SK-N-SH treated with all-trans-retinoic acid at 6 μM for 48 hours (cell line): ENCODE data around the gene PTPN13.

Source experiments
- ESRRG ChIP-seq: fragments of 250-450 bp; sonication (Bioruptor Pico); IDR thresholded peaks from 2 replicates; pipeline ENCODE4 v1.6.1; 2021; ENCODE audit warnings: mild to moderate bottlenecking
- ISL1 ChIP-seq: fragments of 250-450 bp; sonication (Bioruptor Pico); IDR thresholded peaks from 2 replicates; pipeline ENCODE4 v2.1.2; 2022; ENCODE audit warnings: mild to moderate bottlenecking, moderate library complexity
- OSR1 ChIP-seq: fragments of 250-450 bp; sonication (Bioruptor Pico); IDR thresholded peaks from 2 replicates; pipeline ENCODE4 v1.8.0; 2022; ENCODE audit warnings: moderate library complexity, mild to moderate bottlenecking, inconsistent platforms
- RARB ChIP-seq: fragments of 250-450 bp; sonication (Bioruptor Pico); IDR thresholded peaks from 2 replicates; pipeline ENCODE4 v1.8.0; 2021; ENCODE audit warnings: mild to moderate bottlenecking, moderate library complexity
- SNAI2 ChIP-seq: fragments of 250-450 bp; sonication (Bioruptor Pico); IDR thresholded peaks from 2 replicates; pipeline ENCODE4 v1.5.0; 2020; ENCODE audit warnings: mild to moderate bottlenecking, moderate library complexity
- TCF4 ChIP-seq: fragments of 250-450 bp; sonication (Bioruptor Pico); IDR thresholded peaks from 2 replicates; pipeline ENCODE4 v1.8.0; 2021; ENCODE audit warnings: mild to moderate bottlenecking, moderate library complexity, borderline replicate concordance
- ZFP3 ChIP-seq: fragments of 250-450 bp; sonication (Bioruptor Pico); IDR thresholded peaks from 2 replicates; pipeline ENCODE4 v1.5.0; 2020; ENCODE audit warnings: mild to moderate bottlenecking, moderate library complexity
- ZFP30 ChIP-seq: fragments of 450-650 bp; formaldehyde crosslinking; IDR thresholded peaks from 2 replicates; pipeline ENCODE4 v1.5.0; 2022; ENCODE audit warnings: mild to moderate bottlenecking, moderate library complexity
- TF ChIP-seq, protein P1 (sequence below): fragments of 250-450 bp; sonication (Bioruptor Pico); IDR thresholded peaks from 2 replicates; pipeline ENCODE4 v1.8.0; 2020; ENCODE audit warnings: mild to moderate bottlenecking, moderate library complexity, borderline replicate concordance
- TF ChIP-seq, protein P2 (sequence below): fragments of 250-450 bp; sonication (Bioruptor Pico); IDR thresholded peaks from 2 replicates; pipeline ENCODE4 v1.8.0; 2021; ENCODE audit warnings: low read depth, mild to moderate bottlenecking, moderate library complexity, borderline replicate concordance
- TF ChIP-seq, protein P3 (sequence below): fragments of 250-450 bp; sonication (Bioruptor Pico); IDR thresholded peaks from 2 replicates; pipeline ENCODE4 v1.5.1; 2020; ENCODE audit warnings: low read depth, mild to moderate bottlenecking, moderate library complexity
- TF ChIP-seq, protein P4 (sequence below): fragments of 250-450 bp; sonication (Bioruptor Pico); IDR thresholded peaks from 2 replicates; pipeline ENCODE4 v1.5.1; 2021; ENCODE audit warnings: mild to moderate bottlenecking, moderate library complexity
- TF ChIP-seq, protein P5 (sequence below): fragments of 250-450 bp; sonication (Bioruptor Pico); IDR thresholded peaks from 2 replicates; pipeline ENCODE4 v1.5.0; 2020; ENCODE audit warnings: mild to moderate bottlenecking, moderate library complexity

DNA sequence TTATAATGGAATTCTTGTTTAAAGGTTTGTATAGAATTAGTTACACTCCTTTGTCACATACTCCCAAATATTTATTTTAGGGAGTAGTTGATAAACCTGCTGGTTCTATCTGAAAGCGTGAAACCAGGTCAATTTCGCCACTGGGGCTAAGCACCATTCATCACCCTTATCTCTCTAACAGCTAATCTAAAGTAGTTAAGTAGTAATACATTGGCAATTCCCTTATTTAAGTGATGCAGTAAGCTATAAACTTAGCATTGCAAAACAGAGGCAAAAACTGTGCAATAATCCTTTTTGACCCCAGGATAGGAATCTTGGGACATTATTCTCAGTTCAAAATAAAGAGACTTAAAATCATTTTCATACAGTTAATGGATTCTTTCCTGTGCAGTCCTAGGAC lies 33.7 kb upstream of the PTPN13 start:
- TF ChIP-seq, protein P1, sequence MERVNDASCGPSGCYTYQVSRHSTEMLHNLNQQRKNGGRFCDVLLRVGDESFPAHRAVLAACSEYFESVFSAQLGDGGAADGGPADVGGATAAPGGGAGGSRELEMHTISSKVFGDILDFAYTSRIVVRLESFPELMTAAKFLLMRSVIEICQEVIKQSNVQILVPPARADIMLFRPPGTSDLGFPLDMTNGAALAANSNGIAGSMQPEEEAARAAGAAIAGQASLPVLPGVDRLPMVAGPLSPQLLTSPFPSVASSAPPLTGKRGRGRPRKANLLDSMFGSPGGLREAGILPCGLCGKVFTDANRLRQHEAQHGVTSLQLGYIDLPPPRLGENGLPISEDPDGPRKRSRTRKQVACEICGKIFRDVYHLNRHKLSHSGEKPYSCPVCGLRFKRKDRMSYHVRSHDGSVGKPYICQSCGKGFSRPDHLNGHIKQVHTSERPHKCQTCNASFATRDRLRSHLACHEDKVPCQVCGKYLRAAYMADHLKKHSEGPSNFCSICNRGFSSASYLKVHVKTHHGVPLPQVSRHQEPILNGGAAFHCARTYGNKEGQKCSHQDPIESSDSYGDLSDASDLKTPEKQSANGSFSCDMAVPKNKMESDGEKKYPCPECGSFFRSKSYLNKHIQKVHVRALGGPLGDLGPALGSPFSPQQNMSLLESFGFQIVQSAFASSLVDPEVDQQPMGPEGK, result no peak
- TF ChIP-seq ZFP30 (CRISPR knock-in tag) (no peak), ISL1 (CRISPR knock-in tag) (no peak), ESRRG (CRISPR knock-in tag) (no peak), RARB (no peak), ZFP3 (no peak), TCF4 (CRISPR knock-in tag) (no peak), OSR1 (CRISPR knock-in tag) (no peak), SNAI2 (CRISPR knock-in tag) (no peak)
- TF ChIP-seq, protein P2, sequence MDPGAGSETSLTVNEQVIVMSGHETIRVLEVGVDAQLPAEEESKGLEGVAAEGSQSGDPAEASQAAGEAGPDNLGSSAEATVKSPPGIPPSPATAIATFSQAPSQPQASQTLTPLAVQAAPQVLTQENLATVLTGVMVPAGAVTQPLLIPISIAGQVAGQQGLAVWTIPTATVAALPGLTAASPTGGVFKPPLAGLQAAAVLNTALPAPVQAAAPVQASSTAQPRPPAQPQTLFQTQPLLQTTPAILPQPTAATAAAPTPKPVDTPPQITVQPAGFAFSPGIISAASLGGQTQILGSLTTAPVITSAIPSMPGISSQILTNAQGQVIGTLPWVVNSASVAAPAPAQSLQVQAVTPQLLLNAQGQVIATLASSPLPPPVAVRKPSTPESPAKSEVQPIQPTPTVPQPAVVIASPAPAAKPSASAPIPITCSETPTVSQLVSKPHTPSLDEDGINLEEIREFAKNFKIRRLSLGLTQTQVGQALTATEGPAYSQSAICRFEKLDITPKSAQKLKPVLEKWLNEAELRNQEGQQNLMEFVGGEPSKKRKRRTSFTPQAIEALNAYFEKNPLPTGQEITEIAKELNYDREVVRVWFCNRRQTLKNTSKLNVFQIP (CRISPR knock-in tag), result no peak
- TF ChIP-seq, protein P3, sequence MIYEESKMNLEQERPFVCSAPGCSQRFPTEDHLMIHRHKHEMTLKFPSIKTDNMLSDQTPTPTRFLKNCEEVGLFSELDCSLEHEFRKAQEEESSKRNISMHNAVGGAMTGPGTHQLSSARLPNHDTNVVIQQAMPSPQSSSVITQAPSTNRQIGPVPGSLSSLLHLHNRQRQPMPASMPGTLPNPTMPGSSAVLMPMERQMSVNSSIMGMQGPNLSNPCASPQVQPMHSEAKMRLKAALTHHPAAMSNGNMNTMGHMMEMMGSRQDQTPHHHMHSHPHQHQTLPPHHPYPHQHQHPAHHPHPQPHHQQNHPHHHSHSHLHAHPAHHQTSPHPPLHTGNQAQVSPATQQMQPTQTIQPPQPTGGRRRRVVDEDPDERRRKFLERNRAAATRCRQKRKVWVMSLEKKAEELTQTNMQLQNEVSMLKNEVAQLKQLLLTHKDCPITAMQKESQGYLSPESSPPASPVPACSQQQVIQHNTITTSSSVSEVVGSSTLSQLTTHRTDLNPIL (CRISPR knock-in tag), result no peak
- TF ChIP-seq, protein P4, sequence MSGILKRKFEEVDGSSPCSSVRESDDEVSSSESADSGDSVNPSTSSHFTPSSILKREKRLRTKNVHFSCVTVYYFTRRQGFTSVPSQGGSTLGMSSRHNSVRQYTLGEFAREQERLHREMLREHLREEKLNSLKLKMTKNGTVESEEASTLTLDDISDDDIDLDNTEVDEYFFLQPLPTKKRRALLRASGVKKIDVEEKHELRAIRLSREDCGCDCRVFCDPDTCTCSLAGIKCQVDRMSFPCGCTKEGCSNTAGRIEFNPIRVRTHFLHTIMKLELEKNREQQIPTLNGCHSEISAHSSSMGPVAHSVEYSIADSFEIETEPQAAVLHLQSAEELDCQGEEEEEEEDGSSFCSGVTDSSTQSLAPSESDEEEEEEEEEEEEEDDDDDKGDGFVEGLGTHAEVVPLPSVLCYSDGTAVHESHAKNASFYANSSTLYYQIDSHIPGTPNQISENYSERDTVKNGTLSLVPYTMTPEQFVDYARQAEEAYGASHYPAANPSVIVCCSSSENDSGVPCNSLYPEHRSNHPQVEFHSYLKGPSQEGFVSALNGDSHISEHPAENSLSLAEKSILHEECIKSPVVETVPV, result no peak
- TF ChIP-seq, protein P5, sequence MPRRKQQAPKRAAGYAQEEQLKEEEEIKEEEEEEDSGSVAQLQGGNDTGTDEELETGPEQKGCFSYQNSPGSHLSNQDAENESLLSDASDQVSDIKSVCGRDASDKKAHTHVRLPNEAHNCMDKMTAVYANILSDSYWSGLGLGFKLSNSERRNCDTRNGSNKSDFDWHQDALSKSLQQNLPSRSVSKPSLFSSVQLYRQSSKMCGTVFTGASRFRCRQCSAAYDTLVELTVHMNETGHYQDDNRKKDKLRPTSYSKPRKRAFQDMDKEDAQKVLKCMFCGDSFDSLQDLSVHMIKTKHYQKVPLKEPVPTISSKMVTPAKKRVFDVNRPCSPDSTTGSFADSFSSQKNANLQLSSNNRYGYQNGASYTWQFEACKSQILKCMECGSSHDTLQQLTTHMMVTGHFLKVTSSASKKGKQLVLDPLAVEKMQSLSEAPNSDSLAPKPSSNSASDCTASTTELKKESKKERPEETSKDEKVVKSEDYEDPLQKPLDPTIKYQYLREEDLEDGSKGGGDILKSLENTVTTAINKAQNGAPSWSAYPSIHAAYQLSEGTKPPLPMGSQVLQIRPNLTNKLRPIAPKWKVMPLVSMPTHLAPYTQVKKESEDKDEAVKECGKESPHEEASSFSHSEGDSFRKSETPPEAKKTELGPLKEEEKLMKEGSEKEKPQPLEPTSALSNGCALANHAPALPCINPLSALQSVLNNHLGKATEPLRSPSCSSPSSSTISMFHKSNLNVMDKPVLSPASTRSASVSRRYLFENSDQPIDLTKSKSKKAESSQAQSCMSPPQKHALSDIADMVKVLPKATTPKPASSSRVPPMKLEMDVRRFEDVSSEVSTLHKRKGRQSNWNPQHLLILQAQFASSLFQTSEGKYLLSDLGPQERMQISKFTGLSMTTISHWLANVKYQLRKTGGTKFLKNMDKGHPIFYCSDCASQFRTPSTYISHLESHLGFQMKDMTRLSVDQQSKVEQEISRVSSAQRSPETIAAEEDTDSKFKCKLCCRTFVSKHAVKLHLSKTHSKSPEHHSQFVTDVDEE (CRISPR knock-in tag), result no peak
